ENCODE data around the gene UBASH3B.

Gene UBASH3B

DNA sequence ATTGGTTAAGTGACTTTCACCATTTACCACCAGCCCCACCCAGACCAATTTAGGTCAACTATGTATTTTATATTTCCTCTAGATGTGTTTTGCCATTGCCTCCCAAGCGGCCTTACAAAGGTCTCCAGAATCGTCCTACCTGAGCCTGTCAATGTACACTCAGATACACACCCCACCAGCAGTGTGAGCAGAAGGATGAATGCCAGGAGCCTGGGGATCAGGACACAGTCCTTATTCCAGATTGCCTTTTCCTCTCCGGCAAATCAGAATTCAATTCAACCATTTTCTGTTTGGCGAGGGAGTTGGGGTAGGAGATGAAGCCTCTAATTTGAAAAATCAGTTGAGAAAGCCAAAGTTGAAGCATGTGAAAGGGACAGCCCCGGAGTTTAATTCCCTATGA is 147.4 kb downstream of the UBASH3B start:
- no peak overlapping the region for H3K4me3 ChIP-seq (replicated peaks in 1 of 2; ENCODE audit: low read depth in 2 of 2, low read length in 2 of 2)
- TF ChIP-seq, protein P1, sequence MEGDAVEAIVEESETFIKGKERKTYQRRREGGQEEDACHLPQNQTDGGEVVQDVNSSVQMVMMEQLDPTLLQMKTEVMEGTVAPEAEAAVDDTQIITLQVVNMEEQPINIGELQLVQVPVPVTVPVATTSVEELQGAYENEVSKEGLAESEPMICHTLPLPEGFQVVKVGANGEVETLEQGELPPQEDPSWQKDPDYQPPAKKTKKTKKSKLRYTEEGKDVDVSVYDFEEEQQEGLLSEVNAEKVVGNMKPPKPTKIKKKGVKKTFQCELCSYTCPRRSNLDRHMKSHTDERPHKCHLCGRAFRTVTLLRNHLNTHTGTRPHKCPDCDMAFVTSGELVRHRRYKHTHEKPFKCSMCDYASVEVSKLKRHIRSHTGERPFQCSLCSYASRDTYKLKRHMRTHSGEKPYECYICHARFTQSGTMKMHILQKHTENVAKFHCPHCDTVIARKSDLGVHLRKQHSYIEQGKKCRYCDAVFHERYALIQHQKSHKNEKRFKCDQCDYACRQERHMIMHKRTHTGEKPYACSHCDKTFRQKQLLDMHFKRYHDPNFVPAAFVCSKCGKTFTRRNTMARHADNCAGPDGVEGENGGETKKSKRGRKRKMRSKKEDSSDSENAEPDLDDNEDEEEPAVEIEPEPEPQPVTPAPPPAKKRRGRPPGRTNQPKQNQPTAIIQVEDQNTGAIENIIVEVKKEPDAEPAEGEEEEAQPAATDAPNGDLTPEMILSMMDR (IDR thresholded peaks at IDR 0.05; ENCODE audit: low read depth, low read length): no peak
- DNase-seq (ENCODE audit: low read depth in 2 of 2): no peak

DNA sequence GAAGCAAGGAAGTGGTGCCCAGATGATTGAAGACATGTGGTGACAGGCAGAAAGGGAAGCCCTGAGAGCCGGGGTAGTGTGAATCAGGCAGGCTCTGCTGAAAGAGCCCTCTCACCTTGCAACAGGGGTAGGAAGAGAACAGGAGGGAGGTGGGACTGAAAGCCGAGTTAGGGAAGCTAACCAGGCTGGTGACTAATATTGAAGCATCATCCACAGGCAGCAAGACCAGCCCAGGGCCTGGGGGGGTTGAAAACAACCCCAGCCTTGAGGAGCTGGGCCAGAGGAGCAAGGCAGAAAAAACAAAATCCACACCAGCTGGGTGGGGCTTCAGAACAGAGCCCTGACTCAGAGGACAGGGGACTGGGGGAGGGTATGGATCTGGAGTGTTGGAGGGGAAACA is 147.8 kb downstream of the UBASH3B start:
- DNase-seq (ENCODE audit: low read depth in 2 of 2): peak; percentile 41 to 90

DNA sequence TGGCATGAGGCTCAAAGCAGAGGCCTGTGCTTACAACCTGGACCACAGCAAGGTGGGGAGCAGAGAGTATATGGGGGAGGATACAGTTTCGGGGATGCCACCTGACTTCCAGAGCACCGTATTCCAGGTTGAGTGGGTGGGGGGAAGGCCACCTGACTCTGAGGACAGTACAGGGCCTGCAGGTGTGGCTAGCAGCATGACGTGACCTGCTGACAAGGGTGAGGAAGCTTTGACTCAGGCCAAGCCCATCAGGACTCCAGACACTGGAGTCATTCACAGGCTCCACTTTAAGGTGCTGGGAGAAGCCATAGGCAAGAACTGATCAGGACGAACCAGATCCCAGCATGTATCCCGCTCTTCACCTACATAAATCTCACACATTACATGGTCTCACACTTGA is 148.2 kb downstream of the UBASH3B start:
- no peak for DNase-seq (ENCODE audit: low read depth in 2 of 2)
- TF ChIP-seq, protein P1 (IDR thresholded peaks at IDR 0.05; ENCODE audit: low read depth, low read length): no peak
- no peak overlapping the region for H3K4me3 ChIP-seq (replicated peaks in 1 of 2; ENCODE audit: low read depth in 2 of 2, low read length in 2 of 2)

More for the DNA sequence above, 147.8 kb downstream of the UBASH3B start:
- TF ChIP-seq, protein P1 (IDR thresholded peaks at IDR 0.05; ENCODE audit: low read depth, low read length): no peak
- no peak overlapping the region for H3K4me3 ChIP-seq (replicated peaks in 1 of 2; ENCODE audit: low read depth in 2 of 2, low read length in 2 of 2)

DNA sequence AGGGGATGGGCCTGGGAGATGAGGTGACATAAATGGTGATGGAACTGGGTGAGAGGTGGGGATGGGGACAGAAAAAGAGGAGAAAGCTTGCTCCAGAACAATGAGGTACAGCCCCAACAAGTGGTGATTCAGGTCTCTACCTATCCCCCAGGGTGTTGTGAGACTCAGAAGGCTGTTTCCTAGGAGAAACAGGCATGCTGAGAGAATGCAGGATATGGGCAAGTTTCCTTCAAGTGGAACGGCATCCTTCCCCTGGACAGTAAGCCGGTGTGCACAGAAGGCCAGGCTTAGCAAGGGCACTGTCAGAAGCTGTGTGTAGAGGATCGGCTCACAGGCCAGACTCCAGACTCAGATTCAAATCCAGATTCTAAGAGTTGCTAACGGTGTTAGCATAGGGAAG is 148.6 kb downstream of the UBASH3B start:
- no peak overlapping the region for H3K4me3 ChIP-seq (replicated peaks in 1 of 2; ENCODE audit: low read depth in 2 of 2, low read length in 2 of 2)
- TF ChIP-seq, protein P1 (IDR thresholded peaks at IDR 0.05; ENCODE audit: low read depth, low read length): no peak
- DNase-seq (ENCODE audit: low read depth in 2 of 2): peak; percentile 40 to 87

DNA sequence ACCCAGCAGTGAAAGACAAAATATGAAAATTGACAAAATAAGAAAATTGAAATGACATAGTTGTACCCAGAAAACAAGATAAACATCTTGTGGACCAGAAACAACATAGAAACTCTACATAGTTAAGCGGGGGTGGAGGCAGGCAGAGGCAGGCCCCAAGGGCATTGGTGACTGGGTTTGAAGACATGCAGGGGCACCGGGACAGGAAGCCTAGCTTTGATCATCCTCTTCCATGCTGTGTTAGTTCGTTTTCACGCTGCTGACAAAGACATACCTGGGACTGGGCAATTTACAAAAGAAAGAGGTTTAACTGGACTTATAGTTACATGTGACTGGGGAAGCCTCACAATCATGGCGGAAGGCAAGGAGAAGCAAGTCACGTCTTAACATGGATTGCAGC is 149.3 kb downstream of the UBASH3B start:
- H3K4me3 ChIP-seq (replicated peaks in 1 of 2; ENCODE audit: low read depth in 2 of 2, low read length in 2 of 2): no peak overlapping the region
- TF ChIP-seq, protein P1 (IDR thresholded peaks at IDR 0.05; ENCODE audit: low read depth, low read length): no peak
- peak in 1 of 2 donors; percentile 54 for DNase-seq (ENCODE audit: low read depth in 2 of 2)

DNA sequence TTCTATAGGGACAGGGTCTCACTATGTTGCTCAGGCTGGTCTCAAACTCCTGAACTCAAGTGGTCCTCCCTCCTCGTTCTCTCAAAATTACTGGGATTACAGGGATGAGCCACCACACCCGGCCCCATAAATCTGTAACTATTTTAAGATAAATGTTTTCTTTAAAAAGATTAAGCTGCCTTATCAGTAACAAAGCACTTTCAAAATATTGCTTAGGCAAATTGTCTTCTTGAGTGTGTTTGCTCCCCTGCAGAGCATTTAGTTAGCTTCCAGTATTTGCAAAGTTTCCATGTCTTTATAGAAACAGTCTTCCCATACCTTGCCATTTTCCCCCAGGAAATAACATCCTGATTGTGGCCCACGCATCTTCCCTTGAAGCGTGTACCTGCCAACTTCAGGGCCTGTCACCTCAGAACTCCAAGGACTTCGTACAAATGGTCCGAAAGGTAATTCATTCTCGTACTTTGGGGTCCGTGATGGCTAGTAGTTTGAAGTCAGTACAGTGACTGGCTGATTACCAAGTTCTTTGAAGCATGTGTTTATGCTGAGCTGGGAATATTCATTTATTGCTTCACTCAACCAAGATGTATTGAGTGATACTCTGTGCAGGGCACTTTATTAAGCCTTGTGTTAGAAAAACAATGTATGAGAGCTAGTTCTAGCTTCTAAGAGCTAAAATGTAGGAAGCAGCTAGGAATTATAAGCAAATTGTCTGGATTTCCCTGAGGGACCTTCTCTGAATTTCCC is 152.4 kb downstream of the UBASH3B start:
- TF ChIP-seq, protein P1 (IDR thresholded peaks at IDR 0.05; ENCODE audit: low read depth, low read length): no peak
- H3K4me3 ChIP-seq (replicated peaks in 1 of 2; ENCODE audit: low read depth in 2 of 2, low read length in 2 of 2): no peak overlapping the region
- peak; percentile 15 for DNase-seq (ENCODE audit: low read depth in 2 of 2)

DNA sequence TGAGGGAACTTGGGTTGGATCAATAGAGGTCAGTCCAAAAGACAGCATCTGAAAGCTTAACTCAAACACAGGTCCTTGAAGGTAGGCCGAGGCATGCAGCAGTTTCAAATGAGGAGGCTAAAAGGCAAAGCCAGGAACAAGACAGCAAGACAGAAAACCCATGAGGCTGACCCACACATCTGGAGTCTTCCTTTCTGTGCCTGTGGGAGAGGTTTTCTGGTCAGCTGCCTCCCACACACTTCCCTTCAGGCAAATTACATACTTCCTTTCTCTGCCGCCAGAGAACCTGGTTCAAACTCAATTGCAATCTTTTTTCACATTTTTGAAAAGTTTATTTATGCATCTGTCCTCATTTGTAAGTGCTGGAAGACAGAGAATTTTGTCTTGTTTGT is 153.0 kb downstream of the UBASH3B start:
- peak; percentile 63 to 73 for DNase-seq (ENCODE audit: low read depth in 2 of 2)
- no peak overlapping the region for H3K4me3 ChIP-seq (replicated peaks in 1 of 2; ENCODE audit: low read depth in 2 of 2, low read length in 2 of 2)
- TF ChIP-seq, protein P1 (IDR thresholded peaks at IDR 0.05; ENCODE audit: low read depth, low read length): no peak

Data from cardiac fibroblast (primary cell).